B cell (primary cell): ENCODE measurements around the gene SNAPC5. TPM values are rescaled to one million over a fixed set of nuclear protein-coding genes. Genes with fewer than 3 reads are reported as not detected.

ENCODE experiments used
- ATAC-seq: fragments of 200-7000 bp; cut with Tn5 transposase; one replicate; pipeline ENCODE4 v1.10.0; 2021; ENCODE audit warnings: low read depth, mild to moderate bottlenecking, moderate number of reproducible peaks, moderate library complexity
- CTCF ChIA-PET: fragments of 350-600 bp; sonication (Branson Sonifier 250); formaldehyde crosslinking; loops from one replicate; lab custom pipeline; 2021; ENCODE audit warnings: antibody characterized with exemption, inconsistent platforms; lab: Charles Lee
- POLR2A ChIA-PET: fragments of 350-600 bp; sonication (Branson Sonifier 250); formaldehyde crosslinking; loops from one replicate; lab custom pipeline; 2021; ENCODE audit warnings: antibody characterized with exemption; lab: Charles Lee
- DNase-seq: peaks from one replicate; pipeline ENCODE4 v3.0.0; 2013
- H2AFZ ChIP-seq: 2 replicates; pipeline ENCODE4 v1.6.1; 2012; ENCODE audit warnings: mild to moderate bottlenecking, low read depth, low read length; ENCODE audit not compliant: insufficient read depth, poor library complexity, severe bottlenecking
- H3K27ac ChIP-seq, 2 donors: 1 replicate in 1 of 2; 2 replicates in 1 of 2; pipeline ENCODE4 v1.5.1; 2012 to 2013; ENCODE audit warnings: low read length in 2 of 2, mild to moderate bottlenecking in 2 of 2, moderate library complexity in 1 of 2
- H3K27me3 ChIP-seq, 4 experiments: fragments of 200-600 bp in 1 of 4; sonication (generic) in 1 of 4; replicated peaks in 1 of 4; 1 replicate in 2 of 4; 2 replicates in 2 of 4; pipeline versions ENCODE4 v1.6.1 to v1.7.0; 2013 to 2016; ENCODE audit warnings: low read length in 3 of 4, mild to moderate bottlenecking in 2 of 4, mixed read lengths in 1 of 4, moderate library complexity in 1 of 4; ENCODE audit not compliant: insufficient read depth in 4 of 4, control insufficient read depth in 3 of 4; ENCODE audit errors: control extremely low read depth in 1 of 4
- H3K36me3 ChIP-seq, 2 experiments: replicated peaks in 1 of 2; 1 replicate in 1 of 2; 2 replicates in 1 of 2; pipeline versions ENCODE4 v1.6.1 to v1.7.1; 2013; ENCODE audit warnings: low read length in 1 of 2; ENCODE audit not compliant: insufficient read depth in 2 of 2, control insufficient read depth in 1 of 2; ENCODE audit errors: control extremely low read depth in 1 of 2, extremely low read depth in 1 of 2
- H3K4me1 ChIP-seq, 2 donors: fragments of 200-600 bp in 1 of 2; sonication (generic) in 1 of 2; 1 replicate in 1 of 2; 2 replicates in 1 of 2; pipeline versions ENCODE4 v1.5.1 to v1.6.1; 2013 to 2017; ENCODE audit warnings: low read length in 2 of 2; ENCODE audit not compliant: control insufficient read depth in 2 of 2, insufficient read depth in 2 of 2
- H3K4me2 ChIP-seq: replicated peaks from 2 replicates; pipeline ENCODE3; 2012; ENCODE audit warnings: mild to moderate bottlenecking, low read depth, low read length; ENCODE audit not compliant: poor library complexity, severe bottlenecking
- H3K4me3 ChIP-seq, 5 experiments: fragments of 200-600 bp in 1 of 5; sonication (generic) in 1 of 5; 1 replicate in 3 of 5; 2 replicates in 2 of 5; pipeline versions ENCODE4 v1.5.1 to v1.7.0; 2011 to 2016; ENCODE audit warnings: low read length in 4 of 5, mild to moderate bottlenecking in 4 of 5, low read depth in 2 of 5, control low read depth in 1 of 5, moderate library complexity in 1 of 5; ENCODE audit not compliant: insufficient read depth in 1 of 5; ENCODE audit errors: control extremely low read depth in 1 of 5, extremely low read depth in 1 of 5
- H3K79me2 ChIP-seq: fragments of 200-600 bp; sonication (generic); one replicate; pipeline ENCODE4 v1.6.0; 2016; ENCODE audit warnings: low read length; ENCODE audit not compliant: control insufficient read depth, insufficient read depth
- H3K9ac ChIP-seq: fragments of 200-600 bp; sonication (generic); 2 replicates; pipeline ENCODE4 v1.6.1; 2017; ENCODE audit warnings: mild to moderate bottlenecking, low read length, moderate library complexity
- H3K9me3 ChIP-seq, 3 donors: one replicate each; pipeline versions ENCODE4 v1.6.1 to v1.7.1; 2013; ENCODE audit warnings: low read length in 2 of 3; ENCODE audit not compliant: control insufficient read depth in 2 of 3, insufficient read depth in 1 of 3; ENCODE audit errors: control extremely low read depth in 1 of 3
- H4K20me1 ChIP-seq: 2 replicates; pipeline ENCODE4 v1.6.0; 2012; ENCODE audit warnings: mild to moderate bottlenecking, low read length; ENCODE audit not compliant: insufficient read depth, control insufficient read depth, poor library complexity, severe bottlenecking
- H3K27ac Mint-ChIP-seq: one replicate; pipeline ENCODE4 v1.8.0; 2021; ENCODE audit warnings: mixed read lengths
- H3K27me3 Mint-ChIP-seq: one replicate; pipeline ENCODE4 v1.8.0; 2021; ENCODE audit warnings: mixed read lengths
- H3K4me1 Mint-ChIP-seq: one replicate; pipeline ENCODE4 v1.8.0; 2021; ENCODE audit warnings: mixed read lengths
- H3K4me3 Mint-ChIP-seq: one replicate; pipeline ENCODE4 v1.8.0; 2021; ENCODE audit warnings: mixed read lengths
- H3K9me3 Mint-ChIP-seq: one replicate; pipeline ENCODE4 v1.8.0; 2022; ENCODE audit warnings: mixed read lengths; ENCODE audit not compliant: insufficient read depth
- CTCF ChIP-seq: fragments of 200-600 bp; IDR thresholded peaks from one replicate; pipeline ENCODE4 v1.8.0; 2022; ENCODE audit warnings: antibody characterized with exemption, mild to moderate bottlenecking
- EZH2 ChIP-seq: IDR thresholded peaks from 2 replicates; pipeline ENCODE4 v1.6.1; 2012; ENCODE audit warnings: borderline replicate concordance, low read depth, mild to moderate bottlenecking, moderate library complexity, low read length; ENCODE audit not compliant: insufficient read depth, poor library complexity, severe bottlenecking
- WGBS: methylation state at CpG from one replicate; pipeline ENCODE4 v1.1.5; 2013; ENCODE audit warnings: missing lambda C conversion rate; ENCODE audit not compliant: insufficient coverage; 5-methylcytosine and 5-hydroxymethylcytosine counted together
- intact Hi-C: fragments of 100-400 bp; cut with micrococcal nuclease; formaldehyde crosslinking; loops from one replicate; pipeline ENCODE4 v1.10.0; 2022
- polyA plus RNA-seq: library from polyadenylated mRNA; depleted of rRNA; stranded (reverse); fragments of >200 nt; gene quantifications from 2 replicates; pipeline ENCODE4 v1.2.3, GENCODE V29; 2012
- total RNA-seq, 2 donors: library from RNA; stranded (reverse); fragments of 120-200 nt in 1 of 2; gene quantifications; 1 replicate in 1 of 2; 2 replicates in 1 of 2; pipeline versions ENCODE4 v1.2.3 to v1.2.4, GENCODE V29; 2013 to 2022

The SNAPC5 gene
- total and polyA plus RNA-seq, 2 donors (not counting 1 experiment from before 2014, with no cell fraction given): 21.6 to 28.5 TPM

- Histone ChIP-seq H4K20me1 (no peaks in the 10 kb centered on the region), H3K4me2 (no peak overlapping the region), H3K27ac (no peak overlapping the region), H3K4me3 (no peak overlapping the region), H3K9ac (no peak overlapping the region), H3K27me3 (no peaks in the 10 kb centered on the region), H2AFZ (no peak overlapping the region), H3K9me3 (no peaks in the 10 kb centered on the region), H3K79me2 (no peaks in the 10 kb centered on the region), H3K4me1 (no peaks in the 10 kb centered on the region), H3K36me3 (peaks cover 7 to 12% of the 10 kb centered on the region in 2 experiments)
- ATAC-seq: no peak
- Mint-ChIP-seq H3K9me3 (no peaks in the 10 kb centered on the region), H3K4me3 (no peak overlapping the region), H3K27ac (no peak overlapping the region), H3K4me1 (no peaks in the 10 kb centered on the region), H3K27me3 (no peaks in the 10 kb centered on the region)
- no peak for DNase-seq
- CTCF ChIA-PET: no interaction called here
- intact Hi-C loops: no loop called here
- TF ChIP-seq CTCF (no peak), EZH2 (no peak)
- POLR2A ChIA-PET: no interaction called here
- WGBS: no CpG with 5 or more reads among the region's 3 CpGs
Measured at GRCh38 chr15:66523926-66524325, 26.4 kb upstream of the SNAPC5 start.

GRCh38 chr15:66515901-66516322 lies 18.4 kb upstream of the SNAPC5 start:
- Histone ChIP-seq H3K9ac (no peak overlapping the region), H2AFZ (no peak overlapping the region), H4K20me1 (no peaks in the 10 kb centered on the region), H3K4me2 (no peak overlapping the region), H3K4me1 (no peaks in the 10 kb centered on the region), H3K36me3 (peaks cover 2 to 21% of the 10 kb centered on the region in 2 experiments), H3K27me3 (no peaks in the 10 kb centered on the region), H3K9me3 (no peaks in the 10 kb centered on the region), H3K4me3 (no peak overlapping the region), H3K27ac (no peak overlapping the region), H3K79me2 (peaks cover 3% of the 10 kb centered on the region)
- CTCF ChIA-PET: interaction anchor here (1.2 kb wide), 1 partner anchor 17 kb away, joined by 3 read pairs; no protein-coding TSS in a partner anchor
- DNase-seq (no peak), ATAC-seq (no peak)
- H3K4me1 Mint-ChIP-seq: no peaks in the 10 kb centered on the region
- no peak overlapping the region for H3K4me3 Mint-ChIP-seq
- WGBS: 94% methylated on average over 2 of the region's 2 CpGs
- TF ChIP-seq CTCF (no peak), EZH2 (no peak)
- intact Hi-C loops: no loop called here
- POLR2A ChIA-PET: no interaction called here
- no peak overlapping the region for H3K27ac Mint-ChIP-seq
- H3K27me3 Mint-ChIP-seq: no peaks in the 10 kb centered on the region
- H3K9me3 Mint-ChIP-seq: no peaks in the 10 kb centered on the region
